Dedifferentiated amniotic fluid mesenchymal stem cell (primary cell): ENCODE data around the gene CACNA1E.

Source experiments
- DNase-seq: peaks from one replicate; pipeline ENCODE4 v3.0.0-alpha.2; 2016; ENCODE audit errors: extremely low spot score

The CACNA1E gene

GRCh38 chr1:181484821-181485220, 1.5 kb downstream of the CACNA1E start:
- DNase-seq = no peak

GRCh38 chr1:181485287-181486097, 2.2 kb downstream of the CACNA1E start:
- no peak for DNase-seq

GRCh38 chr1:181486098-181486420, 2.7 kb downstream of the CACNA1E start:
- no peak for DNase-seq

- DNase-seq = no peak
Observed at GRCh38 chr1:181488866-181489265, 5.5 kb downstream of the CACNA1E start.

DNA sequence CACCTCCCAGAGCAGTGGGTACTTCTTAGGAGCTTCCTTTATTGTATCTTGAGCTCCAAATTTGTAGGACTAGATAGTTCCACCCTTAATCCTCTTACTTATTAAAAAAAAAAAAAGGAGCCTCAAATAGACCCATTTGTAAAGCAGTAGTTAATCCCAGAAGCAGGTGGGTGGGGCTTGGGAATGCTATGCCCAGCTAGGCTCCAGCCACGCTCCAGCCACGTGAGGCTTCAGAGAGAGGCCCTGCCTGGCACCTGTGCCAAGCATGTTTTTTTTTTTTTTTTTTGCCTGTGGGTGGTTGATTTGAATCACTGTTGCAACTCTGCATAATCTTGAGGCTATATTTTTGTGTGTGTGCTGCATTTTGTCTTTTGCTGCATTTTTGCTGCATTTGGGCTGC, 7.0 kb downstream of the CACNA1E start:
- no peak for DNase-seq

DNA sequence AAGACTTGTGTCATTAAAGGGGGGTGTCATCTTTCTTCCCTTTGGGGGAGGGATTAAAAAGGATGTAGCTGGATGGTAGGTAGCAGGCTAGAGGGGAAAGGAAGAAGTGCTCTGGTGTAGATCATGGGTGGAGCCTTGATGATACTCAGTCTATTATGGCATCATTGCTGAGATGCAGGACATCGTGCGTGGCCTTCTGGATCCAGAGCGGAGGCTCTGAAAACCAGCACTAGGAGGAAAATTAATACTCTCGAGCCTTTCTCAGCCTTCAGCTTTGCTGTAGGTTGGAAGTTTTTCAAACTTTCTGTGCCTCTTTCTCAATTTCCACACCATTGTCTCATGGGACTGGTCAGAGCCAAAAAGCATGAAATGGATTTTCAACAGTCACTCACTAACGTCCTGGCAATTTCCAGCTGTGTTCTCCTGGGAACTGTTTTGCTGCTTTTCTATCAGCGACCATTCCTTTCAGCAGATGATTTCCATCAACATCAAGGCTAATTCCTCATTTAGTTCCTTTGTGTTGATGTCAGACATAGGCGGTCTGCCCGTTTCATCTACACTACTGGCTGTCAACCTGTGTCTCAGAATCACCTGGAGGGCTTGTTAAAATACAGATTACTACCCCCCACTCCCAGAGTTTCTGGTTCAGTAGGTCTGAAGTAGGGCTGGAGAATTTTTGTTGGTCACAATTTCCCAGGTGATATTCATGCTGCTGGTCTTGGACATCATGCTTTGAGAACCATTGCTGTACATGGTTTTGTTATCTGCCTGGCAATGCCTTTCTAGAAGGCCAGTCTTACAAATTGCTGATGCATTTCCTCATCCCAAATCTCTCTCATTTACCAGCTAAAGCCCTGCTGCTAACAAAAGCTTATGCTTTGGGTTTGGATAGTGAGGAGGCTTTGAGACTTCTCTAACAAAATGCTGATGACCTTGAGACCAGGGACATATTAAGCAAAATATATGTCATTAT, 7.7 kb downstream of the CACNA1E start:
- no peak for DNase-seq

- no peak for DNase-seq
Observed at GRCh38 chr1:181493166-181493565, 9.8 kb downstream of the CACNA1E start.

- DNase-seq = no peak
Observed at GRCh38 chr1:181493885-181494284, 10.6 kb downstream of the CACNA1E start.

- no peak for DNase-seq
Observed at GRCh38 chr1:181496759-181497158, 13.4 kb downstream of the CACNA1E start.

DNA sequence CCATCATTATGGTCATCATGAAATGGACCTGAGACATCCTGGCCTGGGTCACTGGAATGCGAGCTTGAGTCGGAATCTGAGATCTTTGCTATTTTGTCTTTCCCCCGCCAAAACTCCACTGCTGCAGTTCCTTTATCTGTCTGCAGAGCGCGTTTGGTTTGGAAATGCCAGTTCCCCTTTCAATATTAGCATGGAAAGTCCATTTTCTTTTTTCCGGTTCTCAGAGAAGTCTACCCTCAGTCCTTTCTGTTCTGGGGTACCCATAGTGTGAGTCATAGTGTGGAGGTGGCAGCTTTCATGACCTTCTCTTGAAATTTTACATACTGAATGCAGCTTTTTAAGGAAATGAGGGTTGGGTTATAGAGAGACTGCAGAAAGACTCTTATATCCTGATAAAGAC, 14.6 kb downstream of the CACNA1E start:
- no peak for DNase-seq

DNA sequence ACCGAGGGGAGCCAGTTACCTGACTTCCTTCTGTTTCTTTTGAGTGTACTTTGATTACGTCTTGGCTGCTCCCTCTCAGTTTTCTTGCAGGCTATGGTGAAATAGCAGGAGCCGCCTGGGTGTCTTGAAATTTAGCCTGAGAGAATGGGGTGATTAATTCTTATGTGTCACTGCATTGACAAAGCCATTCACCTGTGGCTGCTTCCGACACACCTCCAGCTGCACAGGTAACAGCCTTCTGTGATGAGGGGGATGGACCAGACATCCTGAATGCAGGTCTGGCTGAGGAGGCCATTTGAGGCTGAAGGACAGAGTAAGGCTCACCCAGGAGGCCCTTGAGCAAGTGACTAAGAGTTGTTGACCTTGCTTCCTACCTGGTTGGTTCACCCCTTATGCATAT, 16.5 kb downstream of the CACNA1E start:
- no peak for DNase-seq

- DNase-seq = no peak
Observed at GRCh38 chr1:181500636-181501035, 17.3 kb downstream of the CACNA1E start.

DNA sequence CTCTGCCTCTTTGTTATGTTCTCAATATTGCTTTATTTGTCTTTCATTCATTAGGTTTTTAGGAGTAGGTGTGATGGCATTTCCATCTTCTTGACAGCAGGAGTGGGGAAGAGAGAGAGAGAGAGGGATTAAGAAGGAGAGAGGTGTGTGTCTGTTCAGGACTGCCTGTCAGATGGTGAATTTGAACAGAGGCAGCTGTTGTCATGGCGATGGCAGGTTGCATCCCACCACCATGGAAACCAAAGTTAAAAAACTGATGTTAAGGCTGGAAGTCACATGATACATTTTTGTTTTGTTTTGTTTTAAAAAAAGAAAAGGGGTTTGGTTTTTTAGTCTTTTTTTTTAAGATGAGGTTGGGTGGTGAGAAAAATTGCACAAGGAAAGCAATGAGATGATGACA, 18.3 kb downstream of the CACNA1E start:
- no peak for DNase-seq

GRCh38 chr1:181503171-181503810, 20.0 kb downstream of the CACNA1E start:
- no peak for DNase-seq

DNA sequence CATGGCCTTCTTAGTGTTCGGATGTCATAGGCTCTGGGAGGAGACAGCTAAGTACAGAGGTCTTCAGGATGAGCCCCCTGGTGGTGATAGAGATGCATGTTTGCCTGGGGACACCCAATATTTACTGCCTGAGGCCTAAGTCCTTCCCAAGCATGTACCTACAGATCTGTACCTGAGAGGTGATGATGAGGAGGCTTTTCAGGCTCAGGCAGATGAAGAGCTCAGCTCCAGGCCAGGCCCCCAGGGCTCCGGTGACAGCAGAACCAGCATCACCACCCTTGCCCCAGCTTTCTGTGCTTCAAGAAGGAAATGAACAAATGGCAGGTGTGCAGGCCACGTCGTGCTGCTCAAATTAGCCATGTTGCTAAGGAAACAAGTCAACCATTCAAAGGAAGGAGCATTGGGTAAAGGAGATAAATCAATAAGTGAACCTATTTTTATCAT, 21.1 kb downstream of the CACNA1E start:
- DNase-seq = no peak

DNA sequence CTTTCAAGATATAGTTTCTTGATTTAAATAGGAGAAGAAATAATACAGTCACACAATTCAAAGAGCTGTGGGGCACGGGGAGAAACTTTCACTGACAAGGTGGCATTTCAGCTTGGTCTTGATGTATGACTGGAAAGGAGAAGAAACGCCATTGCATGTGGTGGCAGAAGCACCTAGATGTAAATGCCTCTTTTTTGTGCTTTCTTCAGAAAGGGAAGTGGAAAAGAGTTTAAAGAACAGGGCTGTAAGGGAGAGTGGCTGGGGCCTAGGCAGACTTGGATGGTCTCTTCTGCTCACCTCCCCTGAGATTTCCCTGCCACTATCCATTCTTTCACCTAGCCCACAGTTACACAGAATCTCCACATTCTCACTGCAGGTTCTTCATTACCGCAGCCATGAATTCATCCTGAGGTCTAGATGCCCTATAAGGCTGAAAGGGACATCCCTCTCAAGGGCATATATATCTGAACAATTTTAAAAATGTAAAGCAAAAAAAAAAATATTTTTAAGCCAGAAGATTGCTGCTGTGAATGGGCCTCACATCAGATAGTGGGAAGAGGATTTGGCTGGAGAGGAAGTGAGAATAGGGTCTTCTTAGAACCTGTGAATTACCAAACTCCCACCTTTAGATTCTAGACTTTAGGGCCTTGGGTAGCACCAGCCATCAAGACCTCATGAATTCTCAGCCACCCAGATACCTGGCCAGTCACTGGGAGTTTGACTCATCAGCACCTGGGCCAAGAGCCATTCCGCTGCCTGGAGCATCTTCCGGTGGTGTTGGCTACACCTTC, 23.4 kb downstream of the CACNA1E start:
- DNase-seq = no peak

GRCh38 chr1:181508486-181509165, 25.3 kb downstream of the CACNA1E start:
- DNase-seq = no peak

GRCh38 chr1:181513786-181514297, 30.5 kb downstream of the CACNA1E start:
- no peak for DNase-seq

- no peak for DNase-seq
Observed at GRCh38 chr1:181514298-181515290, 31.3 kb downstream of the CACNA1E start.
